K562 (cell line): ENCODE data around the gene EHBP1L1. TPM values are rescaled to one million over a fixed set of nuclear protein-coding genes. Genes with fewer than 3 reads are reported as not detected.
A peak's percentile ranks its signal among the peaks of the same experiment; 100 is the strongest.

ENCODE experiments used
- ARNT ChIP-seq, 2 experiments: fragments of 450-650 bp; IDR thresholded peaks; 2 replicates each; pipeline ENCODE4 v1.6.1; 2016; ENCODE audit warnings: mild to moderate bottlenecking in 1 of 2
- CBX1 ChIP-seq: sonication (generic); IDR thresholded peaks from 2 replicates; pipeline ENCODE4 v1.6.1; 2016; ENCODE audit warnings: antibody characterized with exemption, low read depth, mild to moderate bottlenecking
- CBX5 ChIP-seq: IDR thresholded peaks from 2 replicates; pipeline ENCODE4 v1.6.1; 2014; ENCODE audit warnings: low read depth, borderline replicate concordance
- E2F3 ChIP-seq: fragments of 250-450 bp; sonication (Bioruptor Pico); IDR thresholded peaks from 2 replicates; pipeline ENCODE4 v1.4.0; 2020; ENCODE audit warnings: mild to moderate bottlenecking
- ELF1 ChIP-seq: fragments of 200-800 bp; sonication (Bioruptor generic); IDR thresholded peaks from 2 replicates; pipeline ENCODE4 v1.6.1; 2016; ENCODE audit warnings: missing genetic modification characterization, missing compliant biosample characterization
- HDAC6 ChIP-seq: IDR thresholded peaks from 2 replicates; pipeline ENCODE4 v1.6.1; 2012; ENCODE audit warnings: low read depth, mild to moderate bottlenecking, control low read depth, inconsistent platforms, low read length, moderate library complexity
- IRF2 ChIP-seq: sonication (generic); formaldehyde crosslinking; IDR thresholded peaks from 2 replicates; pipeline ENCODE4 v1.8.1; 2022; ENCODE audit warnings: mild to moderate bottlenecking, missing genetic modification reagents
- KDM2B ChIP-seq: fragments of 250-450 bp; sonication (Bioruptor Pico); IDR thresholded peaks from 2 replicates; pipeline ENCODE4 v1.8.0; 2021; ENCODE audit warnings: mild to moderate bottlenecking, moderate library complexity
- LARP7 ChIP-seq: fragments of 450-650 bp; IDR thresholded peaks from 2 replicates; pipeline ENCODE4 v1.6.1; 2016
- TAF1 ChIP-seq: IDR thresholded peaks from 2 replicates; pipeline ENCODE4 v1.6.1; 2011; ENCODE audit warnings: mild to moderate bottlenecking, low read length, moderate library complexity; ENCODE audit not compliant: insufficient read depth, control insufficient read depth, severe bottlenecking; ENCODE audit errors: extremely low read depth
- TCFL5 ChIP-seq: fragments of 250-450 bp; sonication (Bioruptor Pico); conservative IDR thresholded peaks from 2 replicates; pipeline ENCODE4 v1.6.1; 2021; ENCODE audit warnings: mild to moderate bottlenecking, moderate library complexity, matching md5 sums
- TRIM28 ChIP-seq: fragments of 450-650 bp; IDR thresholded peaks from 2 replicates; pipeline ENCODE4 v1.6.1; 2017
- ZNF12 ChIP-seq: sonication (generic); formaldehyde crosslinking; IDR thresholded peaks from 2 replicates; pipeline ENCODE4 v1.4.0; 2020; ENCODE audit warnings: mild to moderate bottlenecking, missing genetic modification reagents
- ZNF830 ChIP-seq: fragments of 250-450 bp; sonication (Bioruptor Pico); IDR thresholded peaks from 2 replicates; pipeline ENCODE4 v1.5.0; 2021; ENCODE audit warnings: mild to moderate bottlenecking
- polyA plus RNA-seq, 8 experiments: library from polyadenylated mRNA; depleted of rRNA in 4 of 8; stranded (reverse) in 5 of 8; unstranded in 3 of 8; fragments of >200 nt; fragmentation: Nextera tagmentation in 2 of 8; fragmentation: Illumina TruSeq in 1 of 8; extraction: Ambion mirVana in 2 of 8; extraction: Trizol in 1 of 8; gene quantifications; 2 replicates each; pipeline versions ENCODE4 v1.2.1 to v1.2.3, GENCODE V29; 2011 to 2014; ENCODE audit warnings: inconsistent platforms in 1 of 8, missing spikeins in 1 of 8
- total RNA-seq, 7 experiments: library from RNA; depleted of rRNA in 6 of 7; stranded (reverse); fragments of >200 nt in 6 of 7; fragmentation: Illumina TruSeq in 2 of 7; extraction: Trizol in 2 of 7; gene quantifications; 2 replicates each; pipeline versions ENCODE4 v1.2.1 to v1.2.3, GENCODE V29; 2011 to 2021; ENCODE audit warnings: low replicate concordance in 1 of 7
- TF ChIP-seq, protein P1 (sequence below): fragments of 250-450 bp; sonication (Bioruptor Pico); IDR thresholded peaks from 2 replicates; pipeline ENCODE4 v1.4.0; 2020; ENCODE audit warnings: mild to moderate bottlenecking, moderate library complexity, borderline replicate concordance
- TF ChIP-seq, protein P2 (sequence below): sonication (generic); formaldehyde crosslinking; IDR thresholded peaks from 2 replicates; pipeline ENCODE4 v1.8.0; 2022; ENCODE audit warnings: mild to moderate bottlenecking, missing genetic modification reagents
- TF ChIP-seq, protein P3 (sequence below): fragments of 250-450 bp; sonication (Bioruptor Pico); IDR thresholded peaks from 2 replicates; pipeline ENCODE4 v1.5.0; 2021; ENCODE audit warnings: mild to moderate bottlenecking, borderline replicate concordance
- TF ChIP-seq, protein P4 (sequence below): fragments of 200-800 bp; sonication (Bioruptor generic); IDR thresholded peaks from 2 replicates; pipeline ENCODE4 v1.6.1; 2017; ENCODE audit warnings: missing genetic modification characterization, missing compliant biosample characterization
- TF ChIP-seq, protein P5 (sequence below): fragments of 450-650 bp; formaldehyde crosslinking; IDR thresholded peaks from 2 replicates; pipeline ENCODE4 v1.4.0; 2022; ENCODE audit warnings: missing genetic modification characterization

The EHBP1L1 gene
- total and polyA plus RNA-seq, 9 of the 15 experiments (the other 6 are each of a cell fraction or from before 2014, with no cell fraction given), result 0.03 to 87.1 (median 26.3) TPM

DNA sequence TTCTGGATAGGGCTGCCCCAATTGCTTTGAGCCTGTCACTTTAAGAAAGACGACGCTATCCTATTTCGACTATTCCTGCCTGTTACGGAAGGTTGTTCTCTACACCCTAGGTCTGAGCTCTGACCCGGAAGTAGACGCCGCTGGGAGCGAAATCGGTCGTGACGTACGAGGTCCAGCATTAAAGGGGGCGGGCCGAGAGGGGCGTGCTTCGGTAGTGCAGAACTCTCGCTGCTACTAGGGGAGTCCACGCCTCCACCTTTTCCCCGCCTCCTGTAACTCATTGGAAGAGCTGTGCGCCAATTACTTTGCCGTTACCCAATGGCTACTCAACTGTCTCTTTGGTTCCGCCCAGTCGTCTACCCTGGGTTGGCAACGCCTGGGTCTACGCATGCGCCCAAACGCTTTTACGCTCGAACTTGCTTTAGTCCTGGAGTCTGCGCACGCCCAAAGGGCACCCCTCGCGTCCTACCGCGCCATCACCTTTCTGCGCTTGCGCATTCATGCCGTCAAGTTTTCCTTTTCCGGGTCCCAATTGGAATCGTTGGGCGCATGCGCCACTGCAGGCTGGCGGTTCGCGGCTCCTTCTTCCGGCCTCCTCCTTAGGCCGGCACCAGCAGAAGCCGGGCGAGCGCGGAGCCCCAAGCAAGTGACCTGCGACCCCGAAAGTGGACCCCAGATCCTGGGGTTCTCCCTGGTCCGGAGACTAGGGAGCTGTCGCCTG, 39.5 kb downstream of the EHBP1L1 start, which contains the start of gene PCNX3 (continued):
- TF ChIP-seq ZNF12 (no peak), TAF1 (peak; percentile 53), HDAC6 (no peak), LARP7 (no peak), E2F3 (CRISPR knock-in tag) (no peak), TRIM28 (no peak), CBX1 (no peak), ELF1 (peak; percentile 96), KDM2B (CRISPR knock-in tag) (0 out of 2 replicates have a peak, but pooled peaks have one; percentile 37), ZNF830 (CRISPR knock-in tag) (no peak), ARNT (IDR thresholded peaks at IDR 0.05) (no peak; a peak in 1 of 4 replicates), CBX5 (no peak), TCFL5 (no peak), IRF2 (no peak)
- TF ChIP-seq, protein P1, sequence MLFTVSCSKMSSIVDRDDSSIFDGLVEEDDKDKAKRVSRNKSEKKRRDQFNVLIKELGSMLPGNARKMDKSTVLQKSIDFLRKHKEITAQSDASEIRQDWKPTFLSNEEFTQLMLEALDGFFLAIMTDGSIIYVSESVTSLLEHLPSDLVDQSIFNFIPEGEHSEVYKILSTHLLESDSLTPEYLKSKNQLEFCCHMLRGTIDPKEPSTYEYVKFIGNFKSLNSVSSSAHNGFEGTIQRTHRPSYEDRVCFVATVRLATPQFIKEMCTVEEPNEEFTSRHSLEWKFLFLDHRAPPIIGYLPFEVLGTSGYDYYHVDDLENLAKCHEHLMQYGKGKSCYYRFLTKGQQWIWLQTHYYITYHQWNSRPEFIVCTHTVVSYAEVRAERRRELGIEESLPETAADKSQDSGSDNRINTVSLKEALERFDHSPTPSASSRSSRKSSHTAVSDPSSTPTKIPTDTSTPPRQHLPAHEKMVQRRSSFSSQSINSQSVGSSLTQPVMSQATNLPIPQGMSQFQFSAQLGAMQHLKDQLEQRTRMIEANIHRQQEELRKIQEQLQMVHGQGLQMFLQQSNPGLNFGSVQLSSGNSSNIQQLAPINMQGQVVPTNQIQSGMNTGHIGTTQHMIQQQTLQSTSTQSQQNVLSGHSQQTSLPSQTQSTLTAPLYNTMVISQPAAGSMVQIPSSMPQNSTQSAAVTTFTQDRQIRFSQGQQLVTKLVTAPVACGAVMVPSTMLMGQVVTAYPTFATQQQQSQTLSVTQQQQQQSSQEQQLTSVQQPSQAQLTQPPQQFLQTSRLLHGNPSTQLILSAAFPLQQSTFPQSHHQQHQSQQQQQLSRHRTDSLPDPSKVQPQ (CRISPR knock-in tag), result no peak
- TF ChIP-seq, protein P2, sequence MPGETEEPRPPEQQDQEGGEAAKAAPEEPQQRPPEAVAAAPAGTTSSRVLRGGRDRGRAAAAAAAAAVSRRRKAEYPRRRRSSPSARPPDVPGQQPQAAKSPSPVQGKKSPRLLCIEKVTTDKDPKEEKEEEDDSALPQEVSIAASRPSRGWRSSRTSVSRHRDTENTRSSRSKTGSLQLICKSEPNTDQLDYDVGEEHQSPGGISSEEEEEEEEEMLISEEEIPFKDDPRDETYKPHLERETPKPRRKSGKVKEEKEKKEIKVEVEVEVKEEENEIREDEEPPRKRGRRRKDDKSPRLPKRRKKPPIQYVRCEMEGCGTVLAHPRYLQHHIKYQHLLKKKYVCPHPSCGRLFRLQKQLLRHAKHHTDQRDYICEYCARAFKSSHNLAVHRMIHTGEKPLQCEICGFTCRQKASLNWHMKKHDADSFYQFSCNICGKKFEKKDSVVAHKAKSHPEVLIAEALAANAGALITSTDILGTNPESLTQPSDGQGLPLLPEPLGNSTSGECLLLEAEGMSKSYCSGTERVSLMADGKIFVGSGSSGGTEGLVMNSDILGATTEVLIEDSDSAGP (CRISPR knock-in tag), result peak; percentile 100
- TF ChIP-seq, protein P3, sequence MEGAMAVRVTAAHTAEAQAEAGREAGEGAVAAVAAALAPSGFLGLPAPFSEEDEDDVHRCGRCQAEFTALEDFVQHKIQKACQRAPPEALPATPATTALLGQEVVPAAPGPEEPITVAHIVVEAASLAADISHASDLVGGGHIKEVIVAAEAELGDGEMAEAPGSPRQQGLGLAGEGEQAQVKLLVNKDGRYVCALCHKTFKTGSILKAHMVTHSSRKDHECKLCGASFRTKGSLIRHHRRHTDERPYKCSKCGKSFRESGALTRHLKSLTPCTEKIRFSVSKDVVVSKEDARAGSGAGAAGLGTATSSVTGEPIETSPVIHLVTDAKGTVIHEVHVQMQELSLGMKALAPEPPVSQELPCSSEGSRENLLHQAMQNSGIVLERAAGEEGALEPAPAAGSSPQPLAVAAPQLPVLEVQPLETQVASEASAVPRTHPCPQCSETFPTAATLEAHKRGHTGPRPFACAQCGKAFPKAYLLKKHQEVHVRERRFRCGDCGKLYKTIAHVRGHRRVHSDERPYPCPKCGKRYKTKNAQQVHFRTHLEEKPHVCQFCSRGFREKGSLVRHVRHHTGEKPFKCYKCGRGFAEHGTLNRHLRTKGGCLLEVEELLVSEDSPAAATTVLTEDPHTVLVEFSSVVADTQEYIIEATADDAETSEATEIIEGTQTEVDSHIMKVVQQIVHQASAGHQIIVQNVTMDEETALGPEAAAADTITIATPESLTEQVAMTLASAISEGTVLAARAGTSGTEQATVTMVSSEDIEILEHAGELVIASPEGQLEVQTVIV, result no peak
- TF ChIP-seq, protein P4, sequence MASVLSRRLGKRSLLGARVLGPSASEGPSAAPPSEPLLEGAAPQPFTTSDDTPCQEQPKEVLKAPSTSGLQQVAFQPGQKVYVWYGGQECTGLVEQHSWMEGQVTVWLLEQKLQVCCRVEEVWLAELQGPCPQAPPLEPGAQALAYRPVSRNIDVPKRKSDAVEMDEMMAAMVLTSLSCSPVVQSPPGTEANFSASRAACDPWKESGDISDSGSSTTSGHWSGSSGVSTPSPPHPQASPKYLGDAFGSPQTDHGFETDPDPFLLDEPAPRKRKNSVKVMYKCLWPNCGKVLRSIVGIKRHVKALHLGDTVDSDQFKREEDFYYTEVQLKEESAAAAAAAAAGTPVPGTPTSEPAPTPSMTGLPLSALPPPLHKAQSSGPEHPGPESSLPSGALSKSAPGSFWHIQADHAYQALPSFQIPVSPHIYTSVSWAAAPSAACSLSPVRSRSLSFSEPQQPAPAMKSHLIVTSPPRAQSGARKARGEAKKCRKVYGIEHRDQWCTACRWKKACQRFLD (CRISPR knock-in tag), result no peak
- TF ChIP-seq, protein P5, sequence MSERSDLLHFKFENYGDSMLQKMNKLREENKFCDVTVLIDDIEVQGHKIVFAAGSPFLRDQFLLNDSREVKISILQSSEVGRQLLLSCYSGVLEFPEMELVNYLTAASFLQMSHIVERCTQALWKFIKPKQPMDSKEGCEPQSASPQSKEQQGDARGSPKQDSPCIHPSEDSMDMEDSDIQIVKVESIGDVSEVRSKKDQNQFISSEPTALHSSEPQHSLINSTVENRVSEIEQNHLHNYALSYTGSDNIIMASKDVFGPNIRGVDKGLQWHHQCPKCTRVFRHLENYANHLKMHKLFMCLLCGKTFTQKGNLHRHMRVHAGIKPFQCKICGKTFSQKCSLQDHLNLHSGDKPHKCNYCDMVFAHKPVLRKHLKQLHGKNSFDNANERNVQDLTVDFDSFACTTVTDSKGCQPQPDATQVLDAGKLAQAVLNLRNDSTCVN (CRISPR knock-in tag), result no peak
